Hepatic stellate cell (primary cell): Measurements from ENCODE around the gene ASS1.

ENCODE experiments used
- DNase-seq: peaks from one replicate; pipeline ENCODE4 v3.0.0; 2011; ENCODE audit warnings: low spot score

ASS1 gene

DNA sequence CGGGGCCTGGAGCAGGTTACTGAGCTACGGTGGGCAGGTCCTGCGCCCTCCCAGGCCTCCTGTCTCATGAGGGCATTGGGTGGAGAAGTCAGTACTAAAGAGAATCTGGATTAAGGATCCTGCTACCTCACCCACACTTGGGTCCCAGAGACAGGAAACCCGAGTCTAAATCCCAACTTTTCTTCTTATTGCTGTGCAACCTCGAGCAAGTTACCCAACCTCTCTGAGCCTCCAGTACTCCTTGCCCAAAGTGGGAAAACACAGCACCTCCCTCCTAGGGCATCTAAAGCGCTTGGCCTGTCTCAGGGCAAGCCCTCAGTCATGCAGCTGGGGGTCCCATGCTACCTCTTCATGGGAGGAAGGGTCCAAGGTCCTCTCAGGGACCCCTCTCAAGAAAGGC is 28.2 kb downstream of the ASS1 start:
- DNase-seq = no peak

DNA sequence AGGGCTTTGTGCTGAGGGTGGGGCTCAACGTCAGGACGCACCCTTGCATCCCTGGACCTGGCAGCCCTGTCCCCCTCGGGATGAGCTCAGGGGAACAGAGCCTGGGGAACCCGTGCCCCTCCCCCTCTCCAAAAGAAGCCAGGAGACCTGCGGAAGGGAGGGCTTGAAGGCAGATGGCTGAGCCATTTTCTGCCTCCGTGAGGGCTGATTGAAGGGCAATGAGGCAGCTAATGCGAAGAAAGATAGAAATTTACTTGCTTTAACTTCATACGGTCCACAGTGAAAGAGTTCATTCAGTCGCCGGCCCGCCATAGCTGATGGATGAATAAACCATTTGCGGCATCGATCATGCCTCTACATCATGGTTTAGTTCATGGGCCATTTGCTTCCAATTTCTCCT is 28.8 kb downstream of the ASS1 start:
- no peak for DNase-seq

DNA sequence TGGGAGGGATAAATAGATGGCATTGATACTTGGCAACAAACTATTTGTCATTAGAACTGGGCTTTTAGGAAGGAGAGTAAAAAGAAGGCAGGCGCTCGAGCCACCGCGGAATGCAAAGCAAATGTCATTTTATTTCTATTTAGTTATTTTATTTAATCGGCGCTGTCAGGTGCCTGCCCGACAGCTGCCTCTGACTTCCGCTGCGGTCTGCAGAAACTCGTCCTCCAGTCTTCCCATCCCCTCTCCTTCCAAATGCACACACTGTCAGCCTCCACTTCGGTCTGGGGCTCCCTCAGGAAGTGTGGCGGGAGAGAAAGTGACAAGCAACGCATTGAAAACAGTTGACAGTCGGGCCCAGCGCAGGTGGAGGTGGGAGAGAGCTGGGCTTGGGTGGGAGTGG is 29.3 kb downstream of the ASS1 start:
- DNase-seq = no peak

GRCh38 chr9:130476151-130476730 is 31.5 kb downstream of the ASS1 start:
- DNase-seq = no peak

DNA sequence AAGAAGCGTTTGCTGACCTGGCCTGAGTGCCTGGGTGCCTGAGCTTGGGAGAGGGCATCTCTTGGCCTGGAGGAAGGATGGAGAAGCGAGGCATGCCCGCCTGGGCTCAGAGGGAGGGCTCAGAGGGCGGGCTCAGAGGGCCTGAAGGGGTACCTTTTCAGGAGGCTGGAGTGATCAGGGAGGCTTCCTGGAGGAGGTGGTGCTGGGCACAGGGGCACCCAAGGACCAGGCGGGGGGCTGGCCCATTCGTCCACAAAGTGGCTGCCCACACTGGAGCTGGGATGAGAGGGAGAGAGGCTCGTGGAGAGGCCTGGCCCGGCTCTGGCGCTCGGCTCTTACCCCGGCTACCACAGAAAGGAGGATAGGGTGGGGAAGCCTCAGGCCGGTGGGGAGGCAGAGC is 32.8 kb downstream of the ASS1 start:
- no peak for DNase-seq

DNA sequence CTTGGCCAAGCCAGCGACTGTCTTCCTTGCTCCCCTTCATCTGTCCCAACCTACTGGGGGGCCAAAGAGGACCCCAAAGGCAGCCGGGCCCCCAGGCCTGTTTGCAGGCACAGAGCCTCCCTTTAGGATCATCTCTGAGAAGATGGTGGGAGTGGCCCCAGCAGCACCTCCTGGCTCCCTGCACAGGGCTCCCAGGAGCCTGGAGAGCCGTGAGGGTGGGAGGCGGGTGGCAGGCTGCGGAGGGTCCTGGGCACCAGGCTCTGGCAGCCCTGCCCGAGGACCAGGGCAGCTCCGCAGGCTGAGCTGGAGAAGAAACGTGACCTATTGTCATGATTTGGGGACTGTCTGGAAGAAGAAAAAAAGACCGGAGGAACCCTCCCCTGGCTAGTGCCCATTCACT is 33.4 kb downstream of the ASS1 start:
- DNase-seq = no peak

- no peak for DNase-seq
These were observed 34.2 kb downstream of the ASS1 start for GRCh38 chr9:130478736-130479575.

GRCh38 chr9:130479587-130479986 is 34.8 kb downstream of the ASS1 start:
- no peak for DNase-seq

DNA sequence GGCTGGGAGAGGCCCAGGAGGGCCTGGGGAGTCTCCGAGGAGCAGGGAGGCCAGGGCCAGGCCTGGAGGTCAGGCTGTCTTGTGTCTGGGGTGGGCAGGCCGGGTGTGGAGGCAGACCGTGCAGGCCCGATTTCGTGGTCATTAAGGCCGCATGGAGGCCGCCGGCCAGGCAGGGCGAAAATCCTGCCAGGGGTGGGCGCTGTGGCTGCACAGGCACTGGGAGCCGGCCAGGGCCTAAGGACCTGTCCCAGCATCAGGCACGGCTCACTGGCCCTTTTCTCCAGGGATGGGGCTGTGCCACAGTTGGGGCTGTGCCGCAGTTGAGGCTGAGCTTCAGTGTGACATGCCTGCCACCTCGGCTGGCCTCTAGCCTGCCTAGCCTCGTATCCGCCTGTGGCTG is 35.9 kb downstream of the ASS1 start:
- DNase-seq = peak; percentile 31

- no peak for DNase-seq
These were observed 37.7 kb downstream of the ASS1 start for GRCh38 chr9:130482463-130482862.

DNA sequence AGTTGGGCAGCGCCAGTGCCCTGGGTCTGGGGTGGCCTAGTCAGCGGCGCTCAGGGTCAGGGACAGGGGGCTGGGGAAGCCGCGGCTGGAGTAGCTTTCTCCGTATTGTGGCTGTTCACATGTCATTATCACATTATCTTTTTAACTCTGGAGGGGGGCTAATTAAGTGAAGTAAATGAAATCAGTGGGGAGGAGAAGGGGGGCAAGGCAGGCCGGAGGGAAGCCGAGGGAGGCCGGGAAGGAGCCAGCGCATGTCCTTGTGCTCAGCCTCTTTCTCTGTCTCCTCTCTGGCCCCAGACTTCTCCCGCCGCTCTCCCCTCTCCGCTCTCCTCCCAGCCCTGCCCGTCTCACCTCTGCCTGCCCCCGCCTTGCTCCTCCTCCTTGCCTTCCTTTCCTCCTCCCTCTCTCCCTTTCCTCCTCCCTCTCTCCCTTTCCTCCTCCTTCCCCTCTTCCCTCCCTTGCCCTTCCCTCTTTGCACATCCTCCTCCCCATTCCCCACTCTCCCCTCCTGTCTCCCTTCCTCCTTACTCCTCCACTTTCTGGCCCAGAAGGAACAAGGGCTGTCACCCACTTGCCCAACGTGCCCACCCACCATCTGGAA is 38.7 kb downstream of the ASS1 start:
- DNase-seq = no peak

DNA sequence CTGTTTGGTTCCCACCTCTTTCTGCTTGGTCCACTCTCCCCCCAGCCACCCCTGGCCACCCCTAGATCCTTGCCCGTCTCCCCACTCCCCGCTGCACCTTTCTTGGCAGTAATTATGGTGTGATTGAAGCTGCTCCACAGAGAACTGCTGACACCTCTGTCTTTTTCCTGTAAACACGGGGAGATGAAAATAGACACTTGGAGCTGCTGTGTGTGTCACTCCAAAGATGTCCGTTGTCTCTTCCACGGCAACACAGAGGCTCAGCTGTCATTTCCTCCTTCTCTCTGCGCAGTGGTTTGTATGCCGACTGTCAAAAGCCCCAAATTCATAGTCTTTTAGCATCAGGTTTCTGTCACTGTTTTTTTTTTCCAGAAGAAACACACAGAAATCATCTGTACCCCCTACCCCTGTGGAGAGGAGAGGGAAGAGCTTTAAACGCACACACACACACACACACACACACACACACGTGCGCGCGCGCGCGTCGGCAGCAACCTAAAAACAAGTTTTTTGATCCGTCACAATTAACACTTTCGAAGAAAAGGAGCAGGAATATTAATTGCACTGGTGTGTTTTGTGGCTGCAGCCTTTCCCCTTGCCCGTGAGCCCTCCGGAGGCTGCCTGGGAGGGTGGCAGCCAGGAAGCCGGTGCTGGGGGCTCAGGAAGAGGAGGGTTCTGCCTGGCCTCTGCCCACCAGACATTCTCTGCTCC is 39.8 kb downstream of the ASS1 start:
- no peak for DNase-seq

DNA sequence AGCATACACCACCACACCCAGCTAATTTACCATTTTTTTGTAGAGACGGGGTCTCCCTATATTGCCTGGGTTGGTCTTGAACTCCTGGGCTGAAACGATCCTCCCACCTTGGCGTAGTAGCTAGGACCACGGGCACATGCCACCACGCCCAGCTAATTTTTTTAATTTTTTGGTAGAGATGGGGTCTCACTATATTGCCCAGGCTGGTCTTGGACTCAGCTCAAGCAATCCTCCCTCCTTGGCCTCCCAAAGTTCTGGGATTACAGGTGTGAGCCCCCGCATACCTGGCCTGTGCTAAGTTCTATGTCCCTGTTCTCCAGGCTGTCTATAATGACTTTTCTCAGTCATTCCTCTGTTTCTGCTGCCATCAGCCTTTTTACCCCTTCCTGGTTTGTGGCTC is 41.3 kb downstream of the ASS1 start:
- no peak for DNase-seq

DNA sequence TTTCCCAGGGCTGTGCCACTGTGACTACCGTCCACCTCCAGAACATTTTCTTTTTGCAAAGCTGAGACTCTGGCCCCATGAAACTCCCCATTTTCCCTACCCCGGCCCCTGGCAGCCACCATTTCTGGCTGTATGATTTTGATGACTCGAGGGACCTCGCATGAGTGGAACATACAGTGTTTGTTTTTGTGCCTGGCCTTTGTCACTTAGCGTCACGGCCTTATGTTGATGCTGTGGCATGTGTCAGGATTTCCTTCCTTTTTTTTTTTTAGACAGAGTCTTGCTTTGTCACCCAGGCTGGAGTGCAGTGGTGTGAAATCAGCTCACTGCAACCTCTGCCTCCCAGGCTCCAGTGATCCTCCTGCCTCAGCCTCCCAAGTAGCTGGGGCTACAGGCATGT is 42.7 kb downstream of the ASS1 start:
- DNase-seq = no peak

DNA sequence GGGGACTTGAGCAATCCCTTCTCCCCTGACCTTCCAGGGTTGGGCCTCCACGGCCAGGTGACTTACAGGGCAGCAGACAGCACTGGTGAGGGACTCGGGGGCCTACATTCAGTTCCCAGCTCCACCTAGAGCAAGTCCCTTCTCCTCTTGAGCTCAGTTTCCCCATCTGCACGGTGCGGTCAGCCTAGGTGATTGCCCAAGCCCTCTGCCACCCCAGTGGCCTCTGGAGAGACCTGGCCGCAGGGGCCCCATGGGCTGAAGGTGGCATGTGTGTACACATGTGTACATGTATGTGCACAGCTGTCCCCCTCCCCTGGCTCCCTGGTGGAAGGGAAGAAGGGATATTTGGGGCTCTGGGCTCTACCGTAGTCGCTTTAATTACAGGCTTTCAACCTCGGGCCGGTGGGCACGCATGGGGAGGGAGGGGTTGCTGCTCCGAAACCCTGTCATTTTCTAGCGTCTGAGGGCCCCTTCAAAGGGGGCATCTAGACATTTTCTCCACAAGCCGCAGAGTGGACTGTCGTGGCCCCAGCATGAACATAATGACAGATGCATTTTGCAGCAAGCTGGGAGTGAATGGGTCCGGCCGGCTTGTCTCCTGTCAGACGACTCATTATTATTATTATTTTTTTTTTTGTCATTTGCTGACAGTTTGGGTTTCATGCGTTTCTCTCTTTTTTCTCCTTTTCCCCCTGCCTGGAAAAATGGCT is 44.0 kb downstream of the ASS1 start:
- no peak for DNase-seq

- DNase-seq = no peak
These were observed 46.2 kb downstream of the ASS1 start for GRCh38 chr9:130490981-130491380.

DNA sequence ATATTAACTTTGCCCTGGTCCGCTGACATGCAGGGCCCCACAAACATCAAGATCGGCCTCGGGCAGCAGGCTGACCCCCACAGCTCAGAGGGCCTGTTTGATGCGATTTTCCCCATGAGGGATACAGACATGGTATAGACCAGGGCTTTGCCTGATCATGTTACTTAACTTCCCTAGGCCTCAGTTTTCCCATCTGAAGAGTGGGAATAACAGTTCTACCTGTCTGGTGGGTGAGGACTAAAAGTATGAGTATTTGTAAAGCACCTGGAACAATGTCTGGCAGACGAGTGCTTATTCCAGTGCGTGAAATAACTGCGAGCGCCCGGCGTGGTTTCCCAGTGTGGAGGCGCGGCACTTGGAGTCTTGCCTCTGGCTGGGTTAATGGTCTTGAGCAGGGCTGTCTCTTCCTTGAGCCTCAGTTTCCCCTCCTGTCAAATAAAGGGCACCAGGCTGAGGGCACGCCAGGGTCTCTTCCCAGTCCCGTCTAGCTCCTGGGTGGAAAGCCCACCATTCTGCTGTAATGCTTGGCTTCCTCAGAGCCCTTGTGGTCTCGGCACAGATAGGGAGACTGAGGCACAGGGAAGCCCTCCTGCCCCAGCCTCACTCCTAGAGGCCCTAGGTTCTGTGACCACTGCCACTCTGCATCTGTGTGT is 47.2 kb downstream of the ASS1 start:
- no peak for DNase-seq

DNA sequence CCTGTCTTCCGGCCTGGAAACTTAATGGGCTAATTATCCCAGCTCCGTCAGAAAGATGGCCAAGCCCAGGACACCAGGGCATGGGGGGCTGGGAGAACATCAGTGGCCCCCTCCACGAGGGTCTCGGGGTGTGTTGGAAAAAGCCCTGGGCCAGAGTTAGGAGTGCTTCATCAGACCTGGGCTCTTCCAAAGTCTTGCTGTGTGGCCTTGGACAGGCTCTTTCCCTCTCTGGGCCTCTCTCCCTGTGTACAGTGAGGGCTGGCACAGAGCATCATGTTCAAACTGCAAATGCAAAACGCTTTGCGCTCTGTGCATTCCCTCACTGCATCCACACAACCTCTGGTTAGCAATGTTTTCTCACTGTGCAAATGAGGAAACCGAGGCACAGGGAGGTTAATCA is 48.3 kb downstream of the ASS1 start:
- no peak for DNase-seq

- DNase-seq = no peak
These were observed 48.7 kb downstream of the ASS1 start for GRCh38 chr9:130493476-130493875.

DNA sequence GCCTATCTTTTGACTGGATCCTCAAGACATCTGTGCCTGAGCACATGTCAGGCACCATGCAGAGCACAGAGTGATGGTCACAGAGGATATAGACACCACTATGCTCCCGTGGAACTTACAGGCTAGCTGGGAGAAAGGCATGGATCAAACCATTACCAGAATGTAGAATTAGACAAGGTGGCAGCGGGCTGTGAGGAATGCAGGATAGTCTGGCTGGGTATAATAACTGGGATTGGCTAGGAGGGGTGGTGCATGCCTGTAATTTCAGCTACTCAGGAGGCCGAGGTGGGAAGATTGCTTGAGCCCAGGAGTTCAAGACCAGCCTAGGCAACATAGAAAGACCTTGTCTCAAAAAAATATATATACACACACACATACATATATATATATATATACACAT is 50.3 kb downstream of the ASS1 start:
- DNase-seq = no peak

DNA sequence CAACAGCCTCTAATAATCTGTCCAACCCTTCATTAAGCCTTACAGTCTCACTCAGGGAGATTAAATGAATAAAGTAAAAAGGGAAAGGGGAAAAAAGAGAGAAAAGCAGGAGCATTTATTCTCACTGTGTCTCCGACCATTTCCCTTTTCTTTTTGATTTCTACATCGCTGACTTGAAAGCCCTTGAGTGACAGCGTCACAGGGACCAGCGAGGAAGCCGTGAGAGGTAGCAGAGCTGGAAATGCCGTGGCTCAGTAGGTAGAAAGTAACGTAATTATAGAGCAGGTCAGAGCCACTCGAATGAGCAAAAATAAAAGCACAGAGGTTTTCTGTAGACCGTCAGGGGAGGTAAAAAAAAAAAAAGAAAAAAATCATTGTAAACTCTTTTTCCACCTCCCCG is 52.4 kb downstream of the ASS1 start:
- DNase-seq = no peak
